ENCODE results near the gene CLSTN3. TPM values are rescaled to one million over a fixed set of nuclear protein-coding genes. Genes with fewer than 3 reads are reported as not detected.
A peak's percentile ranks its signal among the peaks of the same experiment; 100 is the strongest.

CLSTN3 gene
- total RNA-seq, 4 donors from 2014 or later, result 13.9 to 98.7 (median 24.4) TPM

- 89% methylated on average over 11 of the region's 11 CpGs; no CpG with 5 or more reads in 1 of the 2 donors for WGBS, 2 donors (ENCODE audit: low coverage in 1 of 2)
- no peak overlapping the region for H3K4me3 ChIP-seq
- peak overlapping the region; percentile 69 to 84 (median 75) for H3K27ac ChIP-seq
- H3K9me3 ChIP-seq, result no peaks in the 10 kb centered on the region
- in situ Hi-C loops (cut with MboI; ENCODE audit: low pct_ligation_motif_present in 1 of 4, low pct_unique_long_range_greater_than_20kb in 1 of 4, low sequenced_read_pairs in 3 of 4) (no loop called here), intact Hi-C loops (cut with DNase I; ENCODE audit: low total_unique reads) (no loop called here)
- no peak for DNase-seq
- TF ChIP-seq, protein P1, sequence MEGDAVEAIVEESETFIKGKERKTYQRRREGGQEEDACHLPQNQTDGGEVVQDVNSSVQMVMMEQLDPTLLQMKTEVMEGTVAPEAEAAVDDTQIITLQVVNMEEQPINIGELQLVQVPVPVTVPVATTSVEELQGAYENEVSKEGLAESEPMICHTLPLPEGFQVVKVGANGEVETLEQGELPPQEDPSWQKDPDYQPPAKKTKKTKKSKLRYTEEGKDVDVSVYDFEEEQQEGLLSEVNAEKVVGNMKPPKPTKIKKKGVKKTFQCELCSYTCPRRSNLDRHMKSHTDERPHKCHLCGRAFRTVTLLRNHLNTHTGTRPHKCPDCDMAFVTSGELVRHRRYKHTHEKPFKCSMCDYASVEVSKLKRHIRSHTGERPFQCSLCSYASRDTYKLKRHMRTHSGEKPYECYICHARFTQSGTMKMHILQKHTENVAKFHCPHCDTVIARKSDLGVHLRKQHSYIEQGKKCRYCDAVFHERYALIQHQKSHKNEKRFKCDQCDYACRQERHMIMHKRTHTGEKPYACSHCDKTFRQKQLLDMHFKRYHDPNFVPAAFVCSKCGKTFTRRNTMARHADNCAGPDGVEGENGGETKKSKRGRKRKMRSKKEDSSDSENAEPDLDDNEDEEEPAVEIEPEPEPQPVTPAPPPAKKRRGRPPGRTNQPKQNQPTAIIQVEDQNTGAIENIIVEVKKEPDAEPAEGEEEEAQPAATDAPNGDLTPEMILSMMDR (IDR thresholded peaks at IDR 0.05), result no peak
- TF ChIP-seq EP300 (IDR thresholded peaks at IDR 0.05; ENCODE audit: low read depth), result no peak
- no peak for TF ChIP-seq POLR2A (IDR thresholded peaks at IDR 0.05)
- TF ChIP-seq POLR2AphosphoS5 (IDR thresholded peaks at IDR 0.05), result no peak
- H3K36me3 ChIP-seq, result no peaks in the 10 kb centered on the region
- H3K4me1 ChIP-seq, result peaks cover 4 to 38% (median 5%) of the 10 kb centered on the region in 4 donors
- no peaks in the 10 kb centered on the region for H3K27me3 ChIP-seq
These were observed 40.8 kb upstream of the CLSTN3 start for GRCh38 chr12:7089196-7089871.

DNA sequence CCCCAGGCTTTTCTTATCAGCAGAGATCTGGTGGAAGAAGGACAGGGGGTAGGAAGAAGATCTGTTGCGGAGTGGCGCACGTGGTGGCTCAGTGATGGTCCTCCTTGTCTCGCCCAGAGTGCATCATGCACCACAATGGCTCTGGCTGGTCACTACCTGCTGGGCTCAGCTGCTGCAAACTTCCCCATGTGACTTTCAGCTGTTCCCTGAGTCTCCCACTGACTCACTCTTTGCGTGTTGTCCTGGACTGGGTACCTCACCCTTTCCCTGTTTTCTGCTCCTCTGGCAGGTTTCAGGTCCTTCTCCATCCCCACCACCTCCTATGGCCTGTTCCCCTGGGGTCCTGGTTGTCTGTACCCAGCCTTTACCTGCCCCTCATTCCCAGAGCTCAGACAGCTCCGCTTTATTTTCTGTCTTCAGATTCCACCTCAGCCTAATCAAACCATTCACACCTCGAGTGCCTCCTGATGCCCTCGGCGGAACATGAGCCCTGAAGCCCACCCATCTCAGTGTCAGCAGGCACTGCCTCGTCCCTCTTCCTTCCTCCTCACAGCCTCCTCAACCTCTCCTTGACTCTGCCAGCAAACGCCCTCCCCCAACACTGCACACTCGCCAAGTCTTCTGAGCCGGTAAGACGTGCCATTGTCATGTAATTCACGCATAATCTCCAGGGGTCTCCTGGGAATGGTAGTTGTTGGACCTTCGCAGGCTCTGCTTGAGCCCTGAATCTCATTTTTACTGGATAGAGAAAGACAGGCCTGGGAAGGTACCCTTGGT, 39.8 kb upstream of the CLSTN3 start:
- WGBS, 2 donors (ENCODE audit: low coverage in 1 of 2), result 60 to 81% methylated on average over 1 to 16 of the region's 16 CpGs
- Histone ChIP-seq H3K9me3 (no peaks in the 10 kb centered on the region), H3K4me1 (peaks cover 4 to 38% (median 5%) of the 10 kb centered on the region in 4 donors), H3K36me3 (no peaks in the 10 kb centered on the region), H3K27me3 (no peaks in the 10 kb centered on the region), H3K27ac (peak overlapping the region; percentile 69 to 84 (median 75)), H3K4me3 (peak overlapping the region in 3 of 4 donors; percentile 27 to 49 (median 37))
- in situ Hi-C loops (cut with MboI; ENCODE audit: low pct_ligation_motif_present in 1 of 4, low pct_unique_long_range_greater_than_20kb in 1 of 4, low sequenced_read_pairs in 3 of 4) (no loop called here), intact Hi-C loops (cut with DNase I; ENCODE audit: low total_unique reads) (no loop called here)
- DNase-seq, result no peak
- peak in 1 of 3 donors; percentile 36 for TF ChIP-seq POLR2AphosphoS5 (IDR thresholded peaks at IDR 0.05)
- no peak for TF ChIP-seq POLR2A (IDR thresholded peaks at IDR 0.05)

- Histone ChIP-seq H3K4me3 (peak overlapping the region in 3 of 4 donors; percentile 27 to 49 (median 37)), H3K27me3 (no peaks in the 10 kb centered on the region), H3K27ac (peak overlapping the region; percentile 69 to 84 (median 75)), H3K4me1 (peaks cover 4 to 38% (median 5%) of the 10 kb centered on the region in 4 donors), H3K9me3 (no peaks in the 10 kb centered on the region), H3K36me3 (no peaks in the 10 kb centered on the region)
- intact Hi-C loops (cut with DNase I; ENCODE audit: low total_unique reads), result no loop called here
- DNase-seq, result no peak
- in situ Hi-C loops (cut with MboI; ENCODE audit: low pct_ligation_motif_present in 1 of 4, low pct_unique_long_range_greater_than_20kb in 1 of 4, low sequenced_read_pairs in 3 of 4), result no loop called here
- WGBS, 2 donors (ENCODE audit: low coverage in 1 of 2), result 79% methylated on average over 7 of the region's 7 CpGs; no CpG with 5 or more reads in 1 of the 2 donors
- TF ChIP-seq POLR2AphosphoS5 (IDR thresholded peaks at IDR 0.05), result no peak
- TF ChIP-seq POLR2A (IDR thresholded peaks at IDR 0.05), result no peak
- TF ChIP-seq, protein P1 (IDR thresholded peaks at IDR 0.05), result no peak
- TF ChIP-seq EP300 (IDR thresholded peaks at IDR 0.05; ENCODE audit: low read depth), result no peak
These were observed 39.0 kb upstream of the CLSTN3 start for GRCh38 chr12:7091171-7091570.

DNA sequence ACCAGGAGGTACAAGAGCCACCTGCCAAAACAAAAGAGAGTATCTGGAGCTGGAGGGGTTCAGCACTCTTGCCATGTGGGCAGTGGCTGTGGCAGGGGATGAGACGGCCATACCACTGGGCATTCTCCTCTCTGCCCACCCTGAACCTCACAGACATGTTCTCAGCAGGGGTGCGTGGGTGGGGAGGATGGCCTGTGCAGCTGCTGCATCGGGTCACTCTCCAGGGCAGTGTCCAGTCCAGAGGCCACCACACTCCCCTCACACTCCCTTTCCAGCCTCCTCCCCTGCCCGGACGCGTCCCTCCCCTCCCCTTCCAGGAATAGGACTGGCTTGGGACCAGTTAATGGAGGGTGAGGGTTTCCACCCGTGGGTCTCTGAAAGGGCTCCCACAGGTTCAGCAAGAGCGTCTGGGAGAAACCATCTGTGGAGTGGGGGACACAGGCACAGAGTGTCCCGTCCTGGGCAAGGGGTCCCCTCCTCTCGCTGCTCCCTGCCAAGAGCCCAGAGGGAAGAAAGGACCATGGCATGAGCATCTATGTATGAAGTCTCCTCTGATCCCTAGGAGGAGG, 38.4 kb upstream of the CLSTN3 start:
- Histone ChIP-seq H3K27ac (peak overlapping the region; percentile 69 to 84 (median 75)), H3K36me3 (no peaks in the 10 kb centered on the region), H3K27me3 (no peaks in the 10 kb centered on the region), H3K4me3 (peak overlapping the region; percentile 27 to 49 (median 34)), H3K9me3 (no peaks in the 10 kb centered on the region), H3K4me1 (peaks cover 4 to 38% (median 5%) of the 10 kb centered on the region in 4 donors)
- intact Hi-C loops (cut with DNase I; ENCODE audit: low total_unique reads) (loop anchor here (2.0 kb wide), 1 partner anchor 31 kb away; the partner anchor contains the start of gene C1S), in situ Hi-C loops (cut with MboI; ENCODE audit: low pct_ligation_motif_present in 1 of 4, low pct_unique_long_range_greater_than_20kb in 1 of 4, low sequenced_read_pairs in 3 of 4) (no loop called here)
- peak; percentile 22 for DNase-seq
- 43% methylated on average over 10 of the region's 10 CpGs; no CpG with 5 or more reads in 1 of the 2 donors for WGBS, 2 donors (ENCODE audit: low coverage in 1 of 2)
- TF ChIP-seq POLR2A (IDR thresholded peaks at IDR 0.05) (no peak), POLR2AphosphoS5 (IDR thresholded peaks at IDR 0.05) (peak in 1 of 3 donors; percentile 31), EP300 (IDR thresholded peaks at IDR 0.05; ENCODE audit: low read depth) (no peak)
- TF ChIP-seq, protein P1 (IDR thresholded peaks at IDR 0.05), result no peak

Data from transverse colon (tissue), 4 donors.